Neutrophil (primary cell): ENCODE measurements around the gene SVBP.

ENCODE experiments used
- H3K27ac ChIP-seq: fragments of 200-600 bp; sonication (generic); 2 replicates; pipeline ENCODE4 v1.5.1; 2016; ENCODE audit warnings: mild to moderate bottlenecking, moderate library complexity
- H3K27me3 ChIP-seq: fragments of 200-600 bp; sonication (generic); 2 replicates; pipeline ENCODE4 v1.6.0; 2016; ENCODE audit warnings: mild to moderate bottlenecking
- H3K36me3 ChIP-seq: fragments of 200-600 bp; sonication (generic); 2 replicates; pipeline ENCODE4 v1.5.1; 2017
- H3K4me1 ChIP-seq, 2 experiments: fragments of 200-600 bp in 1 of 2; sonication (generic) in 1 of 2; 1 replicate in 1 of 2; 2 replicates in 1 of 2; pipeline versions ENCODE4 v1.5.1 to v1.6.1; 2013 to 2016; ENCODE audit warnings: low read depth in 1 of 2, low read length in 1 of 2, mild to moderate bottlenecking in 1 of 2, moderate library complexity in 1 of 2; ENCODE audit not compliant: control insufficient read depth in 1 of 2, insufficient read depth in 1 of 2
- H3K4me3 ChIP-seq, 2 experiments: fragments of 200-600 bp in 1 of 2; sonication (generic) in 1 of 2; 1 replicate in 1 of 2; 2 replicates in 1 of 2; pipeline ENCODE4 v1.5.1; 2013 to 2016; ENCODE audit warnings: low read depth in 1 of 2, low read length in 1 of 2, mild to moderate bottlenecking in 1 of 2, moderate library complexity in 1 of 2
- H3K9me3 ChIP-seq: fragments of 200-600 bp; sonication (generic); 2 replicates; pipeline ENCODE4 v1.5.1; 2016
- CTCF ChIP-seq: fragments of 200-600 bp; sonication (generic); IDR thresholded peaks from 2 replicates; pipeline ENCODE4 v1.5.1; 2016; ENCODE audit warnings: antibody characterized with exemption

Gene SVBP

GRCh38 chr1:42848823-42849537, 31.8 kb upstream of the SVBP start:
- no peak for TF ChIP-seq CTCF
- Histone ChIP-seq H3K27ac (no peak overlapping the region), H3K27me3 (no peaks in the 10 kb centered on the region), H3K4me3 (no peak overlapping the region), H3K4me1 (peaks cover 11 to 15% of the 10 kb centered on the region in 2 experiments), H3K36me3 (peaks cover 15% of the 10 kb centered on the region), H3K9me3 (no peaks in the 10 kb centered on the region)

- TF ChIP-seq CTCF = no peak
- Histone ChIP-seq H3K36me3 (peaks cover 24% of the 10 kb centered on the region), H3K4me1 (peaks cover 11 to 15% of the 10 kb centered on the region in 2 experiments), H3K4me3 (no peak overlapping the region), H3K27me3 (no peaks in the 10 kb centered on the region), H3K9me3 (no peaks in the 10 kb centered on the region), H3K27ac (no peak overlapping the region)
Measured at GRCh38 chr1:42847721-42848460, 30.7 kb upstream of the SVBP start.

GRCh38 chr1:42847111-42847595, 30.0 kb upstream of the SVBP start:
- TF ChIP-seq CTCF = no peak
- H3K4me3 ChIP-seq = peak overlapping the region; percentile 68 to 90
- peaks cover 11 to 15% of the 10 kb centered on the region in 2 experiments for H3K4me1 ChIP-seq
- peak overlapping the region; percentile 45 for H3K27ac ChIP-seq
- no peaks in the 10 kb centered on the region for H3K27me3 ChIP-seq
- H3K36me3 ChIP-seq = peaks cover 31% of the 10 kb centered on the region
- H3K9me3 ChIP-seq = no peaks in the 10 kb centered on the region

GRCh38 chr1:42846257-42847110, 29.3 kb upstream of the SVBP start, which contains the start of gene ZNF691:
Gene ZNF691, plus strand, starts transcription at chr1:42846613. Its CDS starts 3,046 bp downstream, at chr1:42849659.
- Histone ChIP-seq H3K9me3 (no peaks in the 10 kb centered on the region), H3K4me3 (peak within 1 kb of the TSS; percentile 68 to 90), H3K27me3 (no peaks in the 10 kb centered on the region), H3K27ac (peak within 1 kb of the TSS; percentile 45), H3K4me1 (peaks cover 11 to 15% of the 10 kb centered on the region in 2 experiments), H3K36me3 (peaks cover 34% of the 10 kb centered on the region)
- peak; percentile 64 for TF ChIP-seq CTCF

GRCh38 chr1:42845866-42846256, 28.7 kb upstream of the SVBP start:
- Histone ChIP-seq H3K36me3 (peaks cover 35% of the 10 kb centered on the region), H3K9me3 (no peaks in the 10 kb centered on the region), H3K27me3 (no peaks in the 10 kb centered on the region), H3K4me3 (peak overlapping the region; percentile 68 to 90), H3K4me1 (peaks cover 11 to 15% of the 10 kb centered on the region in 2 experiments), H3K27ac (peak overlapping the region; percentile 45)
- no peak for TF ChIP-seq CTCF
